Omental fat pad (tissue), 4 donors: ENCODE results near the gene ROBO4. TPM values are rescaled to one million over a fixed set of nuclear protein-coding genes. Genes with fewer than 3 reads are reported as not detected.

ENCODE experiments used
- ATAC-seq: fragments of 150-250 bp; one replicate; pipeline ENCODE4 v1.9.1; 2016; ENCODE audit warnings: mild to moderate bottlenecking, moderate library complexity; ENCODE audit not compliant: low FRiP score
- DNase-seq: peaks from one replicate; pipeline ENCODE4 v3.0.0-alpha.2; 2019; ENCODE audit warnings: low spot score
- CTCF ChIP-seq, 3 donors: fragments of 450-650 bp; IDR thresholded peaks; one replicate each; pipeline ENCODE4 v1.5.1; 2016 to 2017; ENCODE audit warnings: antibody characterized with exemption in 3 of 3, mild to moderate bottlenecking in 3 of 3, moderate library complexity in 2 of 3
- total RNA-seq, 4 donors: library from RNA; depleted of rRNA; stranded (reverse); fragments of >200 nt; gene quantifications; one replicate each; pipeline ENCODE4 v1.1.0, GENCODE V29; 2016

The ROBO4 gene
- total RNA-seq, 4 donors from 2014 or later: 31.7 to 152 (median 75.2) TPM

- ATAC-seq: no peak
- TF ChIP-seq CTCF (IDR thresholded peaks at IDR 0.05): no peak
- DNase-seq: no peak
Observed at GRCh38 chr11:124941703-124942102, 44.0 kb upstream of the ROBO4 start.

GRCh38 chr11:124938970-124939369 lies 41.3 kb upstream of the ROBO4 start:
- DNase-seq (no peak), ATAC-seq (no peak)
- TF ChIP-seq CTCF (IDR thresholded peaks at IDR 0.05): no peak

GRCh38 chr11:124938206-124938765 lies 40.6 kb upstream of the ROBO4 start:
- ATAC-seq: no peak
- no peak for DNase-seq
- TF ChIP-seq CTCF (IDR thresholded peaks at IDR 0.05): no peak

- DNase-seq: no peak
- no peak for ATAC-seq
- no peak for TF ChIP-seq CTCF (IDR thresholded peaks at IDR 0.05)
Observed at GRCh38 chr11:124937336-124937935, 39.8 kb upstream of the ROBO4 start.

- ATAC-seq (no peak), DNase-seq (no peak)
- TF ChIP-seq CTCF (IDR thresholded peaks at IDR 0.05): no peak
Observed at GRCh38 chr11:124935548-124936514, 38.2 kb upstream of the ROBO4 start, which contains the start of gene HEPACAM. Gene HEPACAM, minus strand, starts transcription at chr11:124936047. Its CDS starts 41 bp downstream, at chr11:124936006.

GRCh38 chr11:124934862-124935547 lies 37.3 kb upstream of the ROBO4 start:
- peak; percentile 95 for ATAC-seq
- no peak for DNase-seq
- no peak for TF ChIP-seq CTCF (IDR thresholded peaks at IDR 0.05)
